Adrenal gland (tissue), 5 donors: ENCODE results near the gene CXCR6.

Experiments used
- CTCF ChIP-seq, 6 experiments: fragments of 450-650 bp in 4 of 6; fragments of 200-600 bp in 2 of 6; sonication (generic) in 1 of 6; IDR thresholded peaks; 1 replicate in 5 of 6; 2 replicates in 1 of 6; pipeline versions ENCODE4 v1.5.1 to v1.8.0; 2016 to 2021; ENCODE audit warnings: antibody characterized with exemption in 6 of 6, mild to moderate bottlenecking in 2 of 6, moderate library complexity in 1 of 6
- POLR2A ChIP-seq, 2 donors: fragments of 450-650 bp; IDR thresholded peaks; one replicate each; pipeline ENCODE4 v1.6.1; 2017; ENCODE audit warnings: antibody characterized with exemption in 2 of 2, mild to moderate bottlenecking in 2 of 2, moderate library complexity in 1 of 2
- donor health status: DM: no; HTN: no; CAD: no.

GRCh38 chr3:45942051-45942825 is 1.0 kb upstream of the CXCR6 start:
- TF ChIP-seq CTCF (IDR thresholded peaks at IDR 0.05): no peak
- no peak for TF ChIP-seq POLR2A (IDR thresholded peaks at IDR 0.05)
